BLaER1 (cell line): ENCODE measurements around the gene FCGR2B.
"Not testable (repeated sequence)": the region's sequence is repeated elsewhere in the genome, so short reads cannot be mapped to it uniquely, and the experiment has no call there.

Source experiments
- H3K27ac ChIP-seq: shearing (Covaris generic); formaldehyde crosslinking; 2 replicates; pipeline ENCODE4 v1.8.1; 2022
- H3K27me3 ChIP-seq: shearing (Covaris generic); formaldehyde crosslinking; 2 replicates; pipeline ENCODE4 v1.8.1; 2022
- H3K36me3 ChIP-seq: shearing (Covaris generic); formaldehyde crosslinking; 2 replicates; pipeline ENCODE4 v1.8.1; 2022
- H3K4me1 ChIP-seq: shearing (Covaris generic); formaldehyde crosslinking; 2 replicates; pipeline ENCODE4 v1.8.1; 2022
- H3K4me2 ChIP-seq: shearing (Covaris generic); formaldehyde crosslinking; 2 replicates; pipeline ENCODE4 v1.8.1; 2022
- H3K4me3 ChIP-seq: shearing (Covaris generic); formaldehyde crosslinking; 2 replicates; pipeline ENCODE4 v1.8.1; 2022
- H3K9ac ChIP-seq: shearing (Covaris generic); formaldehyde crosslinking; 2 replicates; pipeline ENCODE4 v1.8.1; 2022
- H3K9me3 ChIP-seq: shearing (Covaris generic); formaldehyde crosslinking; 2 replicates; pipeline ENCODE4 v1.8.1; 2022
- H4K20me1 ChIP-seq: shearing (Covaris generic); formaldehyde crosslinking; 2 replicates; pipeline ENCODE4 v1.8.1; 2022
- Cebpa-rat ChIP-seq: shearing (Covaris generic); IDR thresholded peaks from 2 replicates; pipeline ENCODE4 v1.8.1; 2022

FCGR2B gene

GRCh38 chr1:161688946-161689345 is 26.0 kb downstream of the FCGR2B start:
- H3K27ac ChIP-seq = no peak overlapping the region
- H3K4me3 ChIP-seq = no peak overlapping the region
- no peak overlapping the region for H3K4me2 ChIP-seq
- H3K9ac ChIP-seq = no peak overlapping the region
- TF ChIP-seq Cebpa-rat = no peak
- H4K20me1 ChIP-seq = no peaks in the 10 kb centered on the region
- H3K27me3 ChIP-seq = no peaks in the 10 kb centered on the region
- H3K36me3 ChIP-seq = no peaks in the 10 kb centered on the region
- H3K9me3 ChIP-seq = no peaks in the 10 kb centered on the region
- H3K4me1 ChIP-seq = no peaks in the 10 kb centered on the region

- Histone ChIP-seq H3K4me1 (no peaks in the 10 kb centered on the region), H3K27ac (no peak overlapping the region), H4K20me1 (no peaks in the 10 kb centered on the region), H3K36me3 (no peaks in the 10 kb centered on the region), H3K4me2 (no peak overlapping the region), H3K9me3 (no peaks in the 10 kb centered on the region), H3K27me3 (no peaks in the 10 kb centered on the region), H3K9ac (no peak overlapping the region), H3K4me3 (no peak overlapping the region)
- no peak for TF ChIP-seq Cebpa-rat
These were observed 28.9 kb downstream of the FCGR2B start for GRCh38 chr1:161691846-161692245.

DNA sequence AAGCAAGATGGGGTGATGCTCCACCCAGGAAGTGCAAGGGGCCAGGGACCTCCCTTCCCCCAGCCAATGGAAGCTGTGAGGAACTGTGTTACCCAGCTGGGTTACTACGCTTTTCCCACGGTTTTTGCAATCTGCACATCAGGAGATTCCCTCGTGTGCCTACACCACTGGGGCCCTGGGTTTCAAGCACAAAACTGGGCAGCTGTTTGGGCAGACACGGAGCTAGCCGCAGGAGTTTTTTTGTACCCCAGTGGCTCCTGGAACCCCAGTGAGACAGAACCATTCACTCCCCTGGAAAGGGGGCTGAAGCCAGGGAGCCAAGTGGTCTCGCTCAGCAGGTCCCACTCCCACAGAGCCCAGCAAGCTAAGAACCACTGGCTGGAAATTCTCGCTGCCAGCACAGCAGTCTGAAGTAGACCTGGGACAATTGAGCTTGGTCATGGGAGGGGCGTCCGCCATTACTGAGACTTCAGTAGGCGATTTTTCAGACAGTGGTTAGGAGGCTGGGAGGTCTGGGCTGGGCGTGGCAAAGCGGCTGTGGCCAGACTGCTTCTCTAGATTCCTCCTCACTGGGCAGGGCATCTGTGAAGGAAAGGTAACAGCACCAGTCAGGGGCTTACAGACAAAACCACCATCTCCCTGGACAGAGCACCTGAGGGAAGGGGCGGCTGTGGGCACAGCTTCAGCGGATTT is 30.2 kb downstream of the FCGR2B start:
- not testable (repeated sequence) for H3K27ac ChIP-seq, H3K9ac ChIP-seq, H3K4me1 ChIP-seq, H3K36me3 ChIP-seq, H4K20me1 ChIP-seq, H3K9me3 ChIP-seq, H3K4me3 ChIP-seq, H3K27me3 ChIP-seq, H3K4me2 ChIP-seq

- not testable (repeated sequence) for H3K9ac ChIP-seq, H3K9me3 ChIP-seq, H3K4me2 ChIP-seq, H3K4me1 ChIP-seq, H3K27me3 ChIP-seq, H3K27ac ChIP-seq, H4K20me1 ChIP-seq, H3K4me3 ChIP-seq, H3K36me3 ChIP-seq
These were observed 35.4 kb downstream of the FCGR2B start for GRCh38 chr1:161698302-161698701.

- no peaks in the 10 kb centered on the region for H3K36me3 ChIP-seq
- H3K9me3 ChIP-seq = no peaks in the 10 kb centered on the region
- peaks cover 27% of the 10 kb centered on the region for H3K4me1 ChIP-seq
- H3K4me3 ChIP-seq = no peak overlapping the region
- no peak overlapping the region for H3K4me2 ChIP-seq
- no peaks in the 10 kb centered on the region for H4K20me1 ChIP-seq
- no peak overlapping the region for H3K9ac ChIP-seq
- H3K27me3 ChIP-seq = no peaks in the 10 kb centered on the region
- H3K27ac ChIP-seq = no peak overlapping the region
- TF ChIP-seq Cebpa-rat = no peak
These were observed 39.3 kb downstream of the FCGR2B start for GRCh38 chr1:161702250-161702649.

DNA sequence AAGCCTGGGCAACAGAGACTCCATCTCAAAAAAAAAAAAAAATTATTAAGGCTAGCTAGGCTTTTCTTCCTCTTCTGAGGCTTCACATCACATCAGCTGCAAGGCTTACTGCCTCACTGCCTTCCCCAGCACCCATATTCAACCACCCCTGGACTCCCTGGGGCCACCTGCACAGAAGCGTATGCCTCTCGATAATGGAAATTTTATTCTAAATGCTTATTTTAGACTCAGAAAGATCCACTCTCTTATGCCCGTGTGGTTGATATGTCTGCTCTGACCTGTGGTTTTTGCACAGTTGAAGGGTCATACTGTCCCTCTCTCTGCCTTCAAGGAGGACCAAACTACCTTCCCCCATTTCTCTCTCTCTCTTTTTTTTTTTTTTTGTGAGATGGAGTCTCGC is 42.6 kb downstream of the FCGR2B start:
- Histone ChIP-seq H3K27ac (no peak overlapping the region), H3K9ac (no peak overlapping the region), H3K4me3 (no peak overlapping the region), H3K9me3 (no peaks in the 10 kb centered on the region), H3K36me3 (no peaks in the 10 kb centered on the region), H3K4me1 (peaks cover 50% of the 10 kb centered on the region), H3K4me2 (peak overlapping the region; percentile 57), H3K27me3 (no peaks in the 10 kb centered on the region), H4K20me1 (no peaks in the 10 kb centered on the region)
- no peak for TF ChIP-seq Cebpa-rat

DNA sequence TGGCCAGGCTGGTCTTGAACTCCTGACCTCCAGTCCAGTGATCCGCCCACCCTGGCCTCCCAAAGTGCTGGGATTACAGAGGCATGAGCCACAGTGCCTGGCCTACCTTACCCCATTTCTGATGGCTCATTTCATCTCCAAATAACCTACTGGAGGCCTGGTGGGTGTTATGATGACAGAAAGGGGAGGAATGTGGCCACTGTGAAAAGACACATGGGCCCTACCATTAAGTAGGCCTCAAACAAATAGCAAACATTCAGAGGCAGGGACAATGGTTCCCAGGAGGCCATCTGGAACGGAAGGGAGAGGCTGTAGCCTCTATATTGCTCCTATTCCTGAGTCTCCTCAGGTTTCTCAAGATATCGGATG is 43.2 kb downstream of the FCGR2B start:
- no peaks in the 10 kb centered on the region for H3K27me3 ChIP-seq
- H3K27ac ChIP-seq = peak overlapping the region; percentile 46
- no peaks in the 10 kb centered on the region for H4K20me1 ChIP-seq
- H3K9ac ChIP-seq = no peak overlapping the region
- no peaks in the 10 kb centered on the region for H3K9me3 ChIP-seq
- H3K36me3 ChIP-seq = no peaks in the 10 kb centered on the region
- TF ChIP-seq Cebpa-rat = no peak
- peaks cover 54% of the 10 kb centered on the region for H3K4me1 ChIP-seq
- H3K4me3 ChIP-seq = no peak overlapping the region
- H3K4me2 ChIP-seq = peak overlapping the region; percentile 57

DNA sequence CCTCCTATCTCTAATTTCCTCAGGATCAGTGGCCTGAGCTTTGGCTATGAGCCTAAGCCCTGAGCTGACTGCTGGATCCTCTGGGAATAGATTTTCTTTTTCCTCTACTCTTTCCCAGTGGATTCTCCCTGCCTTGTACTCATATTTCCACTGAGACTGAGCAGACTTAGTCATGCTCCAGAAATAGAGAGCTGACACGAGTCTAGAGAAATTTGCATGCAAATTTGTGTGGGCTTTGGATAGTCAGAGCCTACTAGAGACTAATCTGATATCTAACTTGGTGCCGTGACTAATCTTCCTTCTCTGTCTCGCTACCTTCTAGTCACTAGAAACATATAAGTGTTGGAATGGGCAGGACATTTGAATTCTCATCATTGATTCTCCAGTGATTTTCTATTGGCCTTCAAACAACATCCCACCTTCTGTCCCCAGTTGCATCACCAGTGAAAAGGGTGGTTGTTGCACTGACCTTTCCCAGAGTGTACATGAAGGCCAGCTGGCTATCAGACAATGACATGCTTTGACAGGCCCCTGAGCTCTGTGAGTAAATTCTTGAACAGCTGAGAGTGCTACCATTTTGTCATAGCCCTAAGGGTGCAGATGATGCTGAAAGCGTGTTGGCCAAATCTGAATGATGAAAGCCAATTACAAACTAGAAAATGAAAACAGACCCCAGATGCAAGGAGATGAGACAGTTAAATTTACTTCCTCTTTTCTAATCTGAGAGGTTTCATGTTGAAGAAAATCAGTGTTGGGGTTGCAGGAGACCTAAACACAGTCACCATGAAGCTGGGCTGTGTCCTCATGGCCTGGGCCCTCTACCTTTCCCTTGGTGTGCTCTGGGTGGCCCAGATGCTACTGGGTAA is 43.8 kb downstream of the FCGR2B start, which contains the start of gene FCRLA:
Gene FCRLA (plus strand): TSS at position 748 of the 866 bp plus-strand sequence. CDS start 36 bp downstream, at position 784.
- Histone ChIP-seq H3K4me3 (no peak within 1 kb of the TSS), H3K9me3 (no peaks in the 10 kb centered on the region), H3K27ac (peak within 1 kb of the TSS; percentile 46), H3K27me3 (no peaks in the 10 kb centered on the region), H3K4me1 (peaks cover 54% of the 10 kb centered on the region), H3K9ac (no peak within 1 kb of the TSS), H4K20me1 (no peaks in the 10 kb centered on the region), H3K36me3 (no peaks in the 10 kb centered on the region), H3K4me2 (peak within 1 kb of the TSS; percentile 57)
- TF ChIP-seq Cebpa-rat = no peak

DNA sequence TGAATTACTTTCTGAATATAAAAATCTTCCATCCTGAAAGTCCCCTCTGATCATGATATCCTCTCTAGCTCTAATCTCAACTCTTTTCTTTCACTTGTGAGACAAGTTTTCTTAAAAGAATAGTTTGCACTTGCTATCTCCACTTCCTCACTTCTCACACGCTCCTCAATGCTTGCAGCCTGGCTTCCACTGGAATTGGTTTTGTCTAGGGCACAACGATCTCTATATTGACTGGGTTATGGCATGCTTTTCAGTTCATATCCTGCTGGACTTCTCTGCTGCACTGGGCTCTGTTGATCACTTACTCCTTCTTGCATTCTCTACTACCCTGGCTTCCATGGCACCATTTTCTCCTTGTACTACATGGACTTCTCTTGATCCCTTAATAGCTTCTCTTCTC is 44.6 kb downstream of the FCGR2B start:
- Histone ChIP-seq H3K9ac (no peak overlapping the region), H3K9me3 (no peaks in the 10 kb centered on the region), H3K4me1 (peaks cover 54% of the 10 kb centered on the region), H3K27ac (0 out of 2 replicates have a peak overlapping the region, but pooled peaks have one; percentile 42), H3K27me3 (no peaks in the 10 kb centered on the region), H3K36me3 (no peaks in the 10 kb centered on the region), H4K20me1 (no peaks in the 10 kb centered on the region), H3K4me2 (peak overlapping the region; percentile 57), H3K4me3 (no peak overlapping the region)
- TF ChIP-seq Cebpa-rat = no peak

DNA sequence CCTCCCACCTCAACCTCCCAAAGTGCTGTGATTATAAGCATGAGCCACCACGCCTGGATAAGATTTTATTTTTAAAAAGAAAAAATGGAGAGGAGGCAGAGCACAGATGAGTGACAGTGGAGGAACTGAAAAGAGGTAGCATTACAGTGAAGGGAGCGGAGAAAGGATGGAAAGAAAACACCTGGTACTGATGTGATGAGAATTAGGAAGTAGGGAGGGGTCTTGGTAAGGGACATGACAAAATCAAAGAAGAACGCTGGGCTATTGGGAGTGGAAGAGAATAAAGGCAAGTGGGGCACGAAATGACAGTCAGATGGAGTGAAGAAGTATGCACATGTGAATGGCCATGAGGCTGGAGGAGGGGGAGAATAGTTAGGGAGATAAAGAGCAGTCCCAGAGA is 46.4 kb downstream of the FCGR2B start:
- H3K27ac ChIP-seq = no peak overlapping the region
- peaks cover 54% of the 10 kb centered on the region for H3K4me1 ChIP-seq
- H3K36me3 ChIP-seq = no peaks in the 10 kb centered on the region
- H3K9ac ChIP-seq = no peak overlapping the region
- no peaks in the 10 kb centered on the region for H3K27me3 ChIP-seq
- H3K4me3 ChIP-seq = no peak overlapping the region
- no peaks in the 10 kb centered on the region for H4K20me1 ChIP-seq
- TF ChIP-seq Cebpa-rat = no peak
- peak overlapping the region; percentile 33; the same call in 1 of the 2 replicates for H3K4me2 ChIP-seq
- H3K9me3 ChIP-seq = no peaks in the 10 kb centered on the region
